Fibroblast of lung (primary cell): ENCODE measurements around the gene PRDX5. TPM values are rescaled to one million over a fixed set of nuclear protein-coding genes. Genes with fewer than 3 reads are reported as not detected.

ENCODE experiments used
- DNase-seq, 2 donors: peaks; one replicate each; pipeline versions ENCODE4 v3.0.0 to v3.0.0-alpha.2; 2010; ENCODE audit warnings: low read depth in 2 of 2
- H2AFZ ChIP-seq: 2 replicates; pipeline ENCODE4 v1.5.1; 2012; ENCODE audit warnings: low read length, control low read depth, inconsistent platforms
- H3K27ac ChIP-seq: 2 replicates; pipeline ENCODE4 v1.5.1; 2011; ENCODE audit warnings: low read length, control low read depth; ENCODE audit not compliant: insufficient read depth
- H3K27me3 ChIP-seq: 2 replicates; pipeline ENCODE4 v1.5.1; 2011; ENCODE audit warnings: mild to moderate bottlenecking, low read length; ENCODE audit not compliant: control insufficient read depth, insufficient read depth
- H3K36me3 ChIP-seq: 2 replicates; pipeline ENCODE4 v1.5.1; 2011; ENCODE audit warnings: low read length; ENCODE audit not compliant: control insufficient read depth, insufficient read depth
- H3K4me1 ChIP-seq: 2 replicates; pipeline ENCODE4 v1.5.1; 2011; ENCODE audit warnings: low read length; ENCODE audit not compliant: control insufficient read depth, insufficient read depth; ENCODE audit errors: extremely low read depth
- H3K4me2 ChIP-seq: 2 replicates; pipeline ENCODE4 v1.5.1; 2011; ENCODE audit warnings: low read length, control low read depth; ENCODE audit not compliant: insufficient read depth; ENCODE audit errors: extremely low read depth
- H3K4me3 ChIP-seq, 4 experiments: fragments of 200-600 bp in 1 of 4; sonication (generic) in 1 of 4; replicated peaks in 1 of 4; 2 replicates each; pipeline ENCODE4 v1.5.1; 2011 to 2016; ENCODE audit warnings: low read length in 4 of 4, low read depth in 3 of 4, mild to moderate bottlenecking in 3 of 4, control low read depth in 2 of 4, inconsistent platforms in 1 of 4, mixed read lengths in 1 of 4; ENCODE audit not compliant: insufficient read depth in 1 of 4; ENCODE audit errors: control extremely low read depth in 1 of 4
- H3K79me2 ChIP-seq: 2 replicates; pipeline ENCODE4 v1.5.1; 2012; ENCODE audit warnings: mild to moderate bottlenecking, low read length, inconsistent platforms; ENCODE audit not compliant: control insufficient read depth, insufficient read depth
- H3K9ac ChIP-seq: 2 replicates; pipeline ENCODE4 v1.5.1; 2011; ENCODE audit warnings: mild to moderate bottlenecking, low read length, control low read depth; ENCODE audit not compliant: insufficient read depth
- H3K9me3 ChIP-seq: 2 replicates; pipeline ENCODE4 v1.5.1; 2012; ENCODE audit warnings: low read depth, low read length; ENCODE audit not compliant: control insufficient read depth, insufficient read depth
- H4K20me1 ChIP-seq: 2 replicates; pipeline ENCODE4 v1.5.1; 2011; ENCODE audit warnings: low read length; ENCODE audit not compliant: control insufficient read depth, insufficient read depth; ENCODE audit errors: extremely low read depth
- EZH2 ChIP-seq: IDR thresholded peaks from 2 replicates; pipeline ENCODE4 v1.5.1; 2012; ENCODE audit warnings: low read length, control low read depth, mild to moderate bottlenecking; ENCODE audit errors: missing control alignments
- polyA plus RNA-seq, 2 donors: library from polyadenylated mRNA; depleted of rRNA in 1 of 2; stranded (reverse) in 1 of 2; unstranded in 1 of 2; fragments of >200 nt; gene quantifications; 2 replicates each; pipeline ENCODE4 v1.2.1, GENCODE V29; 2011 to 2012; ENCODE audit warnings: missing spikeins in 1 of 2
- total RNA-seq: library from RNA; depleted of rRNA; stranded (reverse); fragments of >200 nt; gene quantifications from 2 replicates; pipeline ENCODE4 v1.2.1, GENCODE V29; 2014
- TF ChIP-seq, protein P1 (sequence below), 2 donors: IDR thresholded peaks in 1 of 2; conservative IDR thresholded peaks in 1 of 2; 1 replicate in 1 of 2; 2 replicates in 1 of 2; pipeline ENCODE4 v1.5.1; 2011 to 2012; ENCODE audit warnings: low read length in 2 of 2, control low read depth in 1 of 2, inconsistent platforms in 1 of 2, low read depth in 1 of 2, mild to moderate bottlenecking in 1 of 2

PRDX5 gene
- total and polyA plus RNA-seq, 2 donors (not counting 1 experiment from before 2014, with no cell fraction given): 319 to 431 TPM

GRCh38 chr11:64343767-64344559 lies 26.0 kb downstream of the PRDX5 start:
- no peak overlapping the region for H3K4me2 ChIP-seq
- no peak overlapping the region for H2AFZ ChIP-seq
- H3K27me3 ChIP-seq: no peaks in the 10 kb centered on the region
- no peaks in the 10 kb centered on the region for H4K20me1 ChIP-seq
- no peak overlapping the region for H3K4me3 ChIP-seq
- H3K27ac ChIP-seq: no peak overlapping the region
- peaks cover 5% of the 10 kb centered on the region for H3K4me1 ChIP-seq
- H3K9ac ChIP-seq: no peak overlapping the region
- TF ChIP-seq, protein P1, sequence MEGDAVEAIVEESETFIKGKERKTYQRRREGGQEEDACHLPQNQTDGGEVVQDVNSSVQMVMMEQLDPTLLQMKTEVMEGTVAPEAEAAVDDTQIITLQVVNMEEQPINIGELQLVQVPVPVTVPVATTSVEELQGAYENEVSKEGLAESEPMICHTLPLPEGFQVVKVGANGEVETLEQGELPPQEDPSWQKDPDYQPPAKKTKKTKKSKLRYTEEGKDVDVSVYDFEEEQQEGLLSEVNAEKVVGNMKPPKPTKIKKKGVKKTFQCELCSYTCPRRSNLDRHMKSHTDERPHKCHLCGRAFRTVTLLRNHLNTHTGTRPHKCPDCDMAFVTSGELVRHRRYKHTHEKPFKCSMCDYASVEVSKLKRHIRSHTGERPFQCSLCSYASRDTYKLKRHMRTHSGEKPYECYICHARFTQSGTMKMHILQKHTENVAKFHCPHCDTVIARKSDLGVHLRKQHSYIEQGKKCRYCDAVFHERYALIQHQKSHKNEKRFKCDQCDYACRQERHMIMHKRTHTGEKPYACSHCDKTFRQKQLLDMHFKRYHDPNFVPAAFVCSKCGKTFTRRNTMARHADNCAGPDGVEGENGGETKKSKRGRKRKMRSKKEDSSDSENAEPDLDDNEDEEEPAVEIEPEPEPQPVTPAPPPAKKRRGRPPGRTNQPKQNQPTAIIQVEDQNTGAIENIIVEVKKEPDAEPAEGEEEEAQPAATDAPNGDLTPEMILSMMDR (conservative IDR thresholded peaks at IDR 0.05 in 1 of 2, IDR thresholded peaks at IDR 0.05 in 1 of 2; ENCODE audit: low read depth in 1 of 2, low read length in 2 of 2): no peak
- no peaks in the 10 kb centered on the region for H3K36me3 ChIP-seq
- no peak for DNase-seq
- no peaks in the 10 kb centered on the region for H3K9me3 ChIP-seq
- no peaks in the 10 kb centered on the region for H3K79me2 ChIP-seq

DNA sequence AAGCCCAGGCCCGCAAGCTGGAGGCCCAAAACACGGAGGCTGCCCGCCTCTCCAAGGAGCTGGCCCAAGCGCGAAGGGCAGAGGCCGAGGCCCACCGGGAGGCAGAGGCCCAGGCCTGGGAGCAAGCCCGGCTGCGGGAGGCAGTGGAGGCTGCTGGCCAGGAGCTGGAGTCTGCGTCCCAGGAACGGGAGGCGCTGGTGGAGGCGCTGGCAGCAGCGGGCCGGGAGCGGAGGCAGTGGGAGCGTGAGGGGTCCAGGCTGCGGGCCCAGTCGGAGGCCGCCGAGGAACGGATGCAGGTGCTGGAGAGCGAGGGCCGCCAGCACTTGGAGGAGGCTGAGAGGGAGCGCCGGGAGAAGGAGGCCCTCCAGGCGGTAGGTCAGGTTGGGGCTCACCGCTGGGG lies 26.9 kb downstream of the PRDX5 start:
- no peak overlapping the region for H3K4me2 ChIP-seq
- DNase-seq: no peak
- H3K9ac ChIP-seq: no peak overlapping the region
- no peaks in the 10 kb centered on the region for H3K9me3 ChIP-seq
- H4K20me1 ChIP-seq: no peaks in the 10 kb centered on the region
- peaks cover 5% of the 10 kb centered on the region for H3K4me1 ChIP-seq
- H2AFZ ChIP-seq: no peak overlapping the region
- TF ChIP-seq, protein P1 (conservative IDR thresholded peaks at IDR 0.05 in 1 of 2, IDR thresholded peaks at IDR 0.05 in 1 of 2; ENCODE audit: low read depth in 1 of 2, low read length in 2 of 2): no peak
- TF ChIP-seq EZH2: no peak
- H3K79me2 ChIP-seq: no peaks in the 10 kb centered on the region
- H3K27ac ChIP-seq: no peak overlapping the region
- H3K27me3 ChIP-seq: no peaks in the 10 kb centered on the region
- no peak overlapping the region for H3K4me3 ChIP-seq
- no peaks in the 10 kb centered on the region for H3K36me3 ChIP-seq

DNA sequence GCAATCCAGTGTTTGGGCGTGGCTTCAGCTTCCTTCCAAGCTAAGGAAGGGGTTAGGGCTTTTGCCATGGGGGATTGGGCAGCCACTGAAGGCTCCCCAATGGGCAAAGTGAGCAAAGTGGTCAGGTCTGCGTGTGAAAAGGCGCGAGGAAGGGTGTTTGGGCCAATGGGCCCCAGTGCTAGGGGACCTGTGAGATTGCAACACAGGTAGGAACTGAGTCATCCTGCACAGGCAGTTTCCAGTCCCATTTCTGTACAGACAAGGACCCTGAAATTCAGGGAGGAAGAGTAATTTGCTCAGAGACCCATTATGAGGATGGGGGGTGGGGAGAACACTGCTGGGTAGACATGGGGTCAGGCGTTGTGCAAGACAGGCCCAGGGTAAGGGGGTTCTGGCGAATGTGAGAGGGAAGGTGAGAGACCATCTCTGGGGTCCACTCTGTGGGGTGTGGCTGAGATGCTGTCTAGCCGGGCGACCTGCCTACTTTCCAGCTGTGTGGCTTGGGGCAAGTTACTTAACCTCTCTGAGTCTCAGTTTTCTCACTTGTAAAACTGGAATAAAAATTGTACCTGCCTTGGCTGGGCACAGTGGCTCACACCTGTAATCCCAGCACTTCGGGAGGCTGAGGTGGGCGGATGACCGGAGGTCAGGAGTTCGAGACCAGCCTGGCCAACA lies 29.4 kb downstream of the PRDX5 start:
- Histone ChIP-seq H3K36me3 (no peaks in the 10 kb centered on the region), H3K4me1 (no peaks in the 10 kb centered on the region), H3K4me2 (no peak overlapping the region), H3K27me3 (no peaks in the 10 kb centered on the region), H3K9me3 (no peaks in the 10 kb centered on the region), H2AFZ (no peak overlapping the region), H3K9ac (no peak overlapping the region), H4K20me1 (no peaks in the 10 kb centered on the region), H3K79me2 (no peaks in the 10 kb centered on the region), H3K4me3 (no peak overlapping the region), H3K27ac (no peak overlapping the region)
- DNase-seq: no peak
- TF ChIP-seq, protein P1 (conservative IDR thresholded peaks at IDR 0.05 in 1 of 2, IDR thresholded peaks at IDR 0.05 in 1 of 2; ENCODE audit: low read depth in 1 of 2, low read length in 2 of 2): no peak
